Kidney (tissue), 14 donors: ENCODE measurements around the gene CAPN14. TPM values are rescaled to one million over a fixed set of nuclear protein-coding genes. Genes with fewer than 3 reads are reported as not detected.

Experiments
- DNase-seq, 5 donors: peaks; one replicate each; pipeline ENCODE4 v3.0.0-alpha.2; 2013 to 2020
- FAIRE-seq: peaks from 2 replicates; lab custom pipeline; 2012; peaks lifted over from hg19 to GRCh38; lab: Jason Lieb, UNC
- H3K27ac ChIP-seq, 2 donors: one replicate each; pipeline ENCODE4 v1.7.0; 2013; ENCODE audit warnings: low read depth in 2 of 2, low read length in 2 of 2, inconsistent platforms in 1 of 2
- H3K27me3 ChIP-seq: one replicate; pipeline ENCODE4 v1.7.1; 2013; ENCODE audit warnings: low read length, inconsistent platforms; ENCODE audit not compliant: control insufficient read depth, insufficient read depth
- H3K36me3 ChIP-seq, 3 donors: one replicate each; pipeline versions ENCODE4 v1.7.0 to v1.7.1; 2013; ENCODE audit warnings: low read length in 3 of 3, control low read depth in 1 of 3, inconsistent platforms in 1 of 3; ENCODE audit not compliant: insufficient read depth in 3 of 3, control insufficient read depth in 2 of 3
- H3K4me1 ChIP-seq, 3 donors: one replicate each; pipeline versions ENCODE4 v1.7.0 to v1.7.1; 2013; ENCODE audit warnings: low read length in 3 of 3, inconsistent platforms in 1 of 3, low read depth in 1 of 3; ENCODE audit not compliant: control insufficient read depth in 2 of 3, insufficient read depth in 2 of 3
- H3K4me3 ChIP-seq, 3 donors: one replicate each; pipeline versions ENCODE4 v1.7.0 to v1.8.1; 2013; ENCODE audit warnings: low read length in 3 of 3, control low read depth in 1 of 3, inconsistent platforms in 1 of 3
- H3K9ac ChIP-seq, 3 donors: one replicate each; pipeline versions ENCODE4 v1.7.0 to v1.7.1; 2013; ENCODE audit warnings: low read length in 3 of 3, control low read depth in 1 of 3, inconsistent platforms in 1 of 3
- H3K9me3 ChIP-seq, 3 donors: one replicate each; pipeline versions ENCODE4 v1.7.0 to v1.7.1; 2013; ENCODE audit warnings: low read length in 3 of 3, control low read depth in 1 of 3, inconsistent platforms in 1 of 3; ENCODE audit not compliant: control insufficient read depth in 2 of 3, insufficient read depth in 1 of 3
- intact Hi-C: fragments of 100-400 bp; cut with DNase I; formaldehyde crosslinking; loops from one replicate; pipeline ENCODE4 v1.11.1; 2022
- polyA plus RNA-seq: library from polyadenylated mRNA; stranded (reverse); fragments of 350-450 nt; fragmentation: Illumina TruSeq; extraction: RNeasy Lipid Tissue Mini Kit (QIAGEN cat#74804); gene quantifications from one replicate; pipeline ENCODE4 v1.2.3, GENCODE V29; 2014; ENCODE audit warnings: low read depth, low replicate concordance; ENCODE audit not compliant: insufficient read depth
- total RNA-seq: library from RNA; stranded (reverse); fragmentation: NEBNext Ultra II Directional; extraction: Animal tissue kit (Norgen Biotek cat#: 25700); gene quantifications from one replicate; pipeline ENCODE4 v1.2.1, GENCODE V29; 2021
- TF ChIP-seq, protein P1 (sequence below): IDR thresholded peaks from 3 replicates; pipeline ENCODE4 v1.5.1; 2012; ENCODE audit warnings: mild to moderate bottlenecking, moderate library complexity, borderline replicate concordance; ENCODE audit not compliant: insufficient read depth; ENCODE audit errors: extremely low read depth
- donor health status: control.
- donor health status: control.
- donor health status: control.
- donor health status: control.
- donor health status: control.
- donor health status: DM: yes; HTN: yes; CAD: no.
- donor health status: Normal renal cell carcinoma (clear cell type).

CAPN14 gene
- total and polyA plus RNA-seq, 2 donors from 2014 or later = 0.22 to 0.25 TPM

DNA sequence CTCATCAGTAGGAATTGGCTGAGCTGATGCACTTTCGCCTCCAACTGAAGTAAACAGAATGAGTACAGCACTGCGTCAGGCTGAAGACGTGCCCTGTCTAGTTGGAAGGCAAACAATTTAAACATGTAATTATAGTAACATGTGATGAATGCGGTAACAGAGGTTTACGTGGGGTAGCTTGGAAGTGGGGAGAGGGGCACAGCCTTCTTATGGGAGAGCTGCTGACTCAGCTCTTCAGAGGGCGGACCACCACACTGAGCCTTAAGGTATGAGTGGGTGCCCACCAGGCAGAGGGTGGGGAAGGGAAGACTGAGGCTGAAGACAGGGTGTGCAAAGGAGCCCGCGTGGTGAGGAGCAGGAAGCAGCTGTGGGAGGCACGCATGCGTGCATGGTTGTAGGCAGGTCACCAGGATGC lies 10.4 kb upstream of the CAPN14 start:
- intact Hi-C loops = no loop called here
- H3K9ac ChIP-seq = no peak overlapping the region
- no peak overlapping the region for H3K27ac ChIP-seq
- no peaks in the 10 kb centered on the region for H3K9me3 ChIP-seq
- DNase-seq (no peak), FAIRE-seq (no peak)
- H3K4me3 ChIP-seq = no peak overlapping the region
- TF ChIP-seq, protein P1, sequence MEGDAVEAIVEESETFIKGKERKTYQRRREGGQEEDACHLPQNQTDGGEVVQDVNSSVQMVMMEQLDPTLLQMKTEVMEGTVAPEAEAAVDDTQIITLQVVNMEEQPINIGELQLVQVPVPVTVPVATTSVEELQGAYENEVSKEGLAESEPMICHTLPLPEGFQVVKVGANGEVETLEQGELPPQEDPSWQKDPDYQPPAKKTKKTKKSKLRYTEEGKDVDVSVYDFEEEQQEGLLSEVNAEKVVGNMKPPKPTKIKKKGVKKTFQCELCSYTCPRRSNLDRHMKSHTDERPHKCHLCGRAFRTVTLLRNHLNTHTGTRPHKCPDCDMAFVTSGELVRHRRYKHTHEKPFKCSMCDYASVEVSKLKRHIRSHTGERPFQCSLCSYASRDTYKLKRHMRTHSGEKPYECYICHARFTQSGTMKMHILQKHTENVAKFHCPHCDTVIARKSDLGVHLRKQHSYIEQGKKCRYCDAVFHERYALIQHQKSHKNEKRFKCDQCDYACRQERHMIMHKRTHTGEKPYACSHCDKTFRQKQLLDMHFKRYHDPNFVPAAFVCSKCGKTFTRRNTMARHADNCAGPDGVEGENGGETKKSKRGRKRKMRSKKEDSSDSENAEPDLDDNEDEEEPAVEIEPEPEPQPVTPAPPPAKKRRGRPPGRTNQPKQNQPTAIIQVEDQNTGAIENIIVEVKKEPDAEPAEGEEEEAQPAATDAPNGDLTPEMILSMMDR = no peak
- H3K36me3 ChIP-seq = no peaks in the 10 kb centered on the region
- no peaks in the 10 kb centered on the region for H3K4me1 ChIP-seq
- H3K27me3 ChIP-seq = no peaks in the 10 kb centered on the region

DNA sequence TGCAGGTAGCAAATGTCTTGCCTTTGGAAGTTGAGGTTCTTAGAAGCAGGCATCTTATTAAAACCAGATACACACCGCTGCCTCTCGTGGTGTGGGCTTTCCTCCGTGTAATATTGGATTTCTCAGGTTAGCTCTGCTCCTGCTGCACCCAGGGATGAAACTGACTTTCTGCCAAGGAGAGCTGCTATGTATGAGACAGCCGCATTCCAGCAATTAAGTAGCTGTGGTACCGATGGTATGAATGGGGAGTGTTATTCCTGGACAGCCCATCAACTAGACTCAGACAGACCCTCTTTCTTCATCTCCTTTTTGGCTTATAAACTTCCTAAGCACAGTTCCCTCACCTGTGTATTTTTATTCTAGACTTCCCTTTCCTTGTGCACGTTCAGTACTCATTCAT lies 9.8 kb upstream of the CAPN14 start:
- Histone ChIP-seq H3K27me3 (no peaks in the 10 kb centered on the region), H3K9ac (no peak overlapping the region), H3K9me3 (no peaks in the 10 kb centered on the region), H3K36me3 (no peaks in the 10 kb centered on the region), H3K27ac (no peak overlapping the region), H3K4me3 (no peak overlapping the region), H3K4me1 (no peaks in the 10 kb centered on the region)
- intact Hi-C loops = no loop called here
- no peak for DNase-seq
- no peak for FAIRE-seq
- TF ChIP-seq, protein P1 = no peak

DNA sequence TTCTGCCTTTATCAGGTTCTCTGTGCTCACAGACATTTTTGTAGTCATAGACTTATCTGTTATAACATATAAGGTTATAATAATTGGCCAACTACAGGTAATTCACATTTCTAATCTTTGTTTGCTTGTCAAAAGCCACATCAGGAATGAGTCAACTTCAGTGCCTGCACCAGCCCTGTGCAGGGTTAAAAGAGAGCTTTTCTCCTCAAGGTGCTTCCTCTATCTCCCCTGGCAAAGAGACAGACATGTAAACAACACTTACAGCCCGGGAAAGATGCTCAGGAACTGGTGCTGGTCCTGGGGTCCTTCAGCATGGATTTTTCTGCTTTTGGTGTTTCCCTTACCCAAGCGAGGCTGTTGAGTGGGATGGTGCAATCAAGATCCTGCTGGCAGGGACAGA lies 9.0 kb upstream of the CAPN14 start:
- Histone ChIP-seq H3K27ac (no peak overlapping the region), H3K27me3 (no peaks in the 10 kb centered on the region), H3K9me3 (no peaks in the 10 kb centered on the region), H3K9ac (no peak overlapping the region), H3K36me3 (no peaks in the 10 kb centered on the region), H3K4me1 (no peaks in the 10 kb centered on the region), H3K4me3 (no peak overlapping the region)
- no peak for FAIRE-seq
- TF ChIP-seq, protein P1 = no peak
- intact Hi-C loops = no loop called here
- DNase-seq = no peak

DNA sequence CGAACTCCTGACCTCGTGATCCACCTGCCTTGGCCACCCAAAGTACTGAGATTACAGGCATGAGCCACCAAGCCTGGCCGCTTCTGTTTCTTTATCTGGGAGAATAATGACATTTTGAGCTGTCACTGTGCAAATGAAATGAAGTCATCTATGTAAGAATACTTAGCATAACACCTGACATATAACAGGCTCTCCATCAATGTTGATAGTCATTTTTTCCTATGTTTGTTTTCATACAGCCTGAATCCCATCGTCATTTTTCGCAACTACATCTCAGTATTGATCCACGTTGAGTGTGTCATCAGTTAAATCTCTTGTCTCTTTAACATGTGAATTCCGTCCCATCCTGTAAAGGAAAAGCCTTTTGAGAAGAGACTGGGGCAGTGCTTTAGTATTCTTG lies 6.4 kb upstream of the CAPN14 start:
- Histone ChIP-seq H3K27me3 (no peaks in the 10 kb centered on the region), H3K4me1 (peaks cover 0 to 2% (median 0%) of the 10 kb centered on the region in 3 donors), H3K36me3 (no peaks in the 10 kb centered on the region), H3K9ac (no peak overlapping the region), H3K27ac (no peak overlapping the region), H3K9me3 (no peaks in the 10 kb centered on the region), H3K4me3 (no peak overlapping the region)
- TF ChIP-seq, protein P1 = no peak
- no peak for FAIRE-seq
- DNase-seq = no peak
- intact Hi-C loops = no loop called here
